Measurements from ENCODE around the gene VASH2.

VASH2 gene

DNA sequence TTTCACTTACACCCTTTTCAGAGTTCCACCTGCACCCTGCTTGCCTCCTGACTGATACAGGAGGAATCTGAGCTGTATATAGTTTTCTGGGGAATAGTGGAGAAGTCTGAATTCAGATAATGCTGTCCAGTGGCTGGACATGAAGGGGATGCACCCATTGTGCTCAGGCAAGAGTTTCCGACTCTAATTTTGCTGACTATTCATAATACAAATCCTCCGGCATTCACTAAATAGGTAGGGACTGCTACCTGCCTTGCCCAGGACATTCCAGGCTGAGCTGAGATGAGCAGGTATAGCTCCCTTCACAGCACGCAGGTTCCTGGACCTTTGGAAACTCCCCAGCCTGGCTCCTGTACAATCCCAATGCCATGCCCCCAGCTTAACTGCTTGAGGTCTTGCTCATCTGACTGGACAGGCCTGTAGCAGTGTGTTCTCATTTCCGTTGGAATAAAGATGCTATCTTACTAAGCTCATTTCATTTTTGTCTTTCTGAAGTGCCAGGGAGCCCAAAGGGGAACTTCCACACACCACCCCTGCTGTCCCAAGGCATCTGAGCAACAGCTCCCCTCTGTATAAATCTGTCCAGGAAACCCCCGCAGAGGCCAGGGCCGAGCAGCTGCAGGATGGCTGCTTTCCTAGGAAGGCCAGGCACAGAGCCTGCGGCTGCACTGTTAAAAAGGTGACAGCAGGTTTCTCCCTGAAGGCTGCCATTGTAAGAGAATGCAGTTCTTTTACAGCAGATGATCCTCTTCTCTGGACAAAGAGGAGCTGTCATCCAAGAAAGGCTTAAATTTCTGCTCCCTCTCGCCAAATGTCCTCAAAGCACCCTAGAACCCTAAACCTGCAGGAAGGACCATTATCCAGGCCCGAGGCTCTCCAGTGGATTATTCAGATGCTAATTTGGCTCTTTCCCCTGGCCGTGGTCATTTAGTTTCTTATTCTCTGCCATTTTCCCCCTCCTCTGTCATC, 21.7 kb upstream of the VASH2 start:
- DNase-seq (ENCODE audit: low read depth in 4 of 4, low spot score in 1 of 4) = no peak

DNA sequence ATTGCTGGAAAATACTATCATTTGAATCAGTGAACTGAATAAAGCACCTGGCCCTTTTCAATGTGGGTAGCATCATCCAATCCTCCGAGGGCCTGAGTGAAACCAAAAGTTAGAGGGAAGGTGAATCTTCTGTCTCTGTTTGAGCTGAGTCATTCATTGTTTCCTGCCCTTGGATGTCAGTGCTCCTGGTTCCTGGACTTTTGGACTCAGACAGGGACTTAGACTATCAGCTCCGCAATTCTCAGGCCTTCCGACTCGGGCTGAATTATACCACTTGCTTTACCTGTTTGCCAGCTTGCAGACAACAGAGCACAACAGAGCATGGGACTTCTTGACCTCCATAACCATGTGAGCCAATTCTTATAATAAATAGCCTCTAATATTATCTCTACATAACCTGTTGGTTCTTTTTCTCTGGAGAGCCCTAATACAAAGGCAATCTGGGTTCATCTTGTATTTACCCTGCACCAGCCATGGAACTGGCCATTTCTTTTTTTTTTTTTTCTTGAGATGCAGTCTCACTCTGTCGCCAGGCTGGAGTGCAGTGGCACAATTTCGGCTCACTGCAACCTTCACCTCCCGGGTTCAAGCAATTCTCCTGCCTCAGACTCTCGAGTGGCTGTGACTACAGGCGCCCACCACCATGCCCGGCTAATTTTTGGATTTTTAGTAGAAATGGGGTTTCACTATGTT, 19.2 kb upstream of the VASH2 start:
- no peak for DNase-seq (ENCODE audit: low read depth in 4 of 4, low spot score in 1 of 4)

DNA sequence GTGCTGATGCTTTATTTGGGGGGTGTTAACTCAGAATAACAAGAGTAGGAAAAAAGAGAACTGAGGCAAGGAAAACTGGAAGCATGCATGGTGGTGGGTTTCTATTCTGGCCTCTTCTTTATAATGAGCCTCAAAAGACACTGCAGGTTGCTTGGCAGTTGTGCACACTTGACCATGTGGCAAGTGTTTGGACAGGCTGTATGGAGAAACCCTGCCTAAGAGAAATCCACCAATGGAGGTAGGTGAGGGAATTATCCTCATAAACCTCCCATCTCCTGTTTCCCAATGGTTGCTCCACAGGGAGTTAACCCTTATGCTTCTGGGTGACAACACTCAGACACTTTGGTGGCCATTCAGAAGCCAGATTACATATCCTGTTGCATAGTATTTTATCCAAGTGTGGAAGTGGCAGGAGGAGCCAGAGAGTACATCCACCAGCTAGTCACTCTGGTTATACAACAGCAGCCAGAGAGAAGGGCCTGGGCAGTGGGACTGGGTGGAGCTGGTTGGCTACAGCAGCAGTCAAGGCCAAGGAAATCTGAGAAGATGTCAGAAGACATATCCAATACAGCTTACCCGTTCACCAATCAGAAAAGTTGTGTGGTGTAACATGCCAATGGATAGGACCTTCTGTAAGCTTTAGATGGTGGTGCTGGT, 16.4 kb upstream of the VASH2 start:
- no peak for DNase-seq (ENCODE audit: low read depth in 4 of 4, low spot score in 1 of 4)

DNA sequence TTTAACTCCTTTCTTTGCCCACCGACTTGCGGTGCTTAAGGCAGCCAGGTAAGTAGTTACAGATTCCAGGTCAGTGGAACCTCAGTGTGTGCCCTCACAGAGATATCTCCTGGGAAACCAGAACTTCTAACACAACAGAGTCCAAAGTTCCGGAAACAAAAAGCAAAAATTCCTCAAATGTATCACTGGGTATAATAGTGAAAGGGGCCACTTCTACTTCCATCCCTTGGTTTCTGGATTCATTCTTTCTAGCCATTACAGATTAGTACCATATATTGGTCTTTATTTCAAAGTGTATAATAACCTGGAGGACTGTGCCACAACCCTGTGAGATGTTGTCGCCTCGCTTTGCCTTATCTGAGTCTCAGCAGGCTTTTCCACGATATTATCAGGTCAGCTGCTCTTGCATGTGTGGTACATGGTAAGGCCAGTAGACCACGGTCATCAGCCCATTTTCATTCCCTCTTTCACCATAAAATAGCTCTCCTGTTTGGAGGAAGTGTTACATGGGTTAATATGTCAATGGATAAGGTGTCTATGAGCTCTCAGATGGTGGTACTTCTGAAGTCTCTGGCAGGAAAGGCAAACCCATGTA, 14.9 kb upstream of the VASH2 start:
- DNase-seq (ENCODE audit: low read depth in 4 of 4, low spot score in 1 of 4) = no peak

DNA sequence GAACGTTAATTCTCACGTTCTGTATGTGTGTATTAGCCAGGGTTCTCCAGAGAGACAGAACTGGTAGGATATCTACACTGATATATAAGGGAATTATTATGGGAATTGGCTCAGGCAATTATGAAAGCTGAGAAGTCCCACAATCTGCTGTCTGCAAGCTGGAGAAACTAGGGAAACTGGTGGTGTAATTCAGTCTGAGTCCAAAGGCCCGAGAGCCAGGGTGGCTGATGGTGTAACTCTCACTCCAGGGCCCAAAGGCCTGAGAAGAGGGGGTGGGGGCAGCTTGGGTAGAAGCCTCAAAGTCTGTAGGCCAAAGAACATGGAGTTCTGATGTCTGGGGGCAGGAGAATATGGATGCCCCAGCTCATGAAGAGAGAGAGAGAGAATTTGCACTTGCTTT, 13.3 kb upstream of the VASH2 start:
- no peak for DNase-seq (ENCODE audit: low read depth in 4 of 4, low spot score in 1 of 4)

- no peak for DNase-seq (ENCODE audit: low read depth in 4 of 4, low spot score in 1 of 4)
These were observed 11.5 kb upstream of the VASH2 start for GRCh38 chr1:212938846-212939245.

- no peak for DNase-seq (ENCODE audit: low read depth in 4 of 4, low spot score in 1 of 4)
These were observed 8.9 kb upstream of the VASH2 start for GRCh38 chr1:212941452-212941851.

- DNase-seq (ENCODE audit: low read depth in 4 of 4, low spot score in 1 of 4) = no peak
These were observed 7.5 kb upstream of the VASH2 start for GRCh38 chr1:212942679-212943392.

GRCh38 chr1:212943393-212943710, 7.0 kb upstream of the VASH2 start:
- DNase-seq (ENCODE audit: low read depth in 4 of 4, low spot score in 1 of 4) = no peak

- no peak for DNase-seq (ENCODE audit: low read depth in 4 of 4, low spot score in 1 of 4)
These were observed 6.0 kb upstream of the VASH2 start for GRCh38 chr1:212944229-212944901.

GRCh38 chr1:212945056-212945455, 5.3 kb upstream of the VASH2 start:
- no peak for DNase-seq (ENCODE audit: low read depth in 4 of 4, low spot score in 1 of 4)

GRCh38 chr1:212945463-212946160, 4.7 kb upstream of the VASH2 start:
- no peak for DNase-seq (ENCODE audit: low read depth in 4 of 4, low spot score in 1 of 4)

DNA sequence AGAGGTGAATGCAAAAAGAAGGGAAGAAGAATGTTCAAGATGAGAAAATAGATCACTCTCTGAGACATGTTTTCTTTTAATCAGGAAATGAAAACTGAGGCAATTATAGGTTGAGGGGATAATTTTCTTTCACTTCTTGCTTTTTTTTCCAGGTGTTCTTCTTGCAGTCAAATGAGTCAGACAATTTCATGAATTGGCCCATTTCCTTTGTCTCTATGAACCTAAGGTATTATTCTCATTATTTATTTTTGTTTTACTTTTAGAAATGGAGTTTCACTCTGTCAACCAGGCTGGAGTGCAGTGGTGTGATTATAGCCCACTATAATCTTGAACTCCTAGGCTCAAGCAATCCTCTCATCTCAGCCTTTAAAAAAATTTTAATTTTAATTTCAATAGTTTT, 3.5 kb upstream of the VASH2 start:
- DNase-seq (ENCODE audit: low read depth in 4 of 4, low spot score in 1 of 4) = no peak

- no peak for DNase-seq (ENCODE audit: low read depth in 4 of 4, low spot score in 1 of 4)
These were observed 570 bp upstream of the VASH2 start for GRCh38 chr1:212949771-212950170.

- no peak for DNase-seq (ENCODE audit: low read depth in 4 of 4, low spot score in 1 of 4)
These were observed 995 bp downstream of the VASH2 start for GRCh38 chr1:212951126-212951946.

- DNase-seq (ENCODE audit: low read depth in 4 of 4, low spot score in 1 of 4) = no peak
These were observed 1.8 kb downstream of the VASH2 start for GRCh38 chr1:212951947-212952640.

DNA sequence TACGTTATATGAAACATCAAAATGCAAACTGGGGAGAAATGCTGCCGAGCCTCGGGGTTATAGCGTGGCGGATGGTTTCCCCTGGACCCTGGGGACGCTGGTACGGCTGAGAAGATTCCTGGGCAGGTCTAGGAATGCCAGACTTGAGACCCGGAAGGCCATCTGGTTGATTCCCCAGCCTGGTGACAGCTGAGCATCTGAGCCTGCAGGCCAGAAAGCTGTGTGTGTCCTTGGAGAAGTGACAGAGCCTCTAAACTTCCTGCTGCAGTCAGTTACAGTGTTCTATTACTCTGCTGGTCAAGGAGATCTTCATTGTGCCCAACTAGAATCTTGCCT, 2.3 kb downstream of the VASH2 start:
- DNase-seq (ENCODE audit: low read depth in 4 of 4, low spot score in 1 of 4) = no peak

DNA sequence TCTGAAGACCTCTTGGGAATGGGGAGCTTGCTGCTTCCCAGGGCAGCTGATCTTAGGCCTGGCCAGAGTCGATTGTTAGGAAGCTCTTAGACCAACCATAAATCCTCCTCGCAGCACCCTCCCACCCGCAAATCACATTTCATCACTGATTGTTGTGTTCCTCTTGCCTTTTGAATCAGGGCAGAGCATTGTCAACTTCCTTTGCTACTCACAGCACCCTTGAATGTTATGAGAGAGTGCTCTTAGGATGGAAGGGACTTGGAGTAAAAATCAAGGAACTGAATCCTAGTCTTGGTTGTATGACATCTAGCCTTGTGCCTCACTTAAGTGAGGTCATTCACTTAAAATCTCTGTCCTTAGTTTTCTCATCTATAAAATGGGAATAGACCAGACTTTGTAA, 3.0 kb downstream of the VASH2 start:
- DNase-seq (ENCODE audit: low read depth in 4 of 4, low spot score in 1 of 4) = no peak

- DNase-seq (ENCODE audit: low read depth in 4 of 4, low spot score in 1 of 4) = no peak
These were observed 4.2 kb downstream of the VASH2 start for GRCh38 chr1:212954514-212954913.

Measured in stimulated activated CD4-positive, alpha-beta T cell treated with anti-CD3 and anti-CD28 coated beads, Interleukin-1b, Interleukin-23, amount 100 ng/mL, for 24 hours (primary cell).